ENCODE measurements around the gene FAM193B. TPM values are rescaled to one million over a fixed set of nuclear protein-coding genes. Genes with fewer than 3 reads are reported as not detected.

FAM193B gene
- total and polyA plus RNA-seq, 9 donors: 36.8 to 65.0 (median 50.0) TPM

DNA sequence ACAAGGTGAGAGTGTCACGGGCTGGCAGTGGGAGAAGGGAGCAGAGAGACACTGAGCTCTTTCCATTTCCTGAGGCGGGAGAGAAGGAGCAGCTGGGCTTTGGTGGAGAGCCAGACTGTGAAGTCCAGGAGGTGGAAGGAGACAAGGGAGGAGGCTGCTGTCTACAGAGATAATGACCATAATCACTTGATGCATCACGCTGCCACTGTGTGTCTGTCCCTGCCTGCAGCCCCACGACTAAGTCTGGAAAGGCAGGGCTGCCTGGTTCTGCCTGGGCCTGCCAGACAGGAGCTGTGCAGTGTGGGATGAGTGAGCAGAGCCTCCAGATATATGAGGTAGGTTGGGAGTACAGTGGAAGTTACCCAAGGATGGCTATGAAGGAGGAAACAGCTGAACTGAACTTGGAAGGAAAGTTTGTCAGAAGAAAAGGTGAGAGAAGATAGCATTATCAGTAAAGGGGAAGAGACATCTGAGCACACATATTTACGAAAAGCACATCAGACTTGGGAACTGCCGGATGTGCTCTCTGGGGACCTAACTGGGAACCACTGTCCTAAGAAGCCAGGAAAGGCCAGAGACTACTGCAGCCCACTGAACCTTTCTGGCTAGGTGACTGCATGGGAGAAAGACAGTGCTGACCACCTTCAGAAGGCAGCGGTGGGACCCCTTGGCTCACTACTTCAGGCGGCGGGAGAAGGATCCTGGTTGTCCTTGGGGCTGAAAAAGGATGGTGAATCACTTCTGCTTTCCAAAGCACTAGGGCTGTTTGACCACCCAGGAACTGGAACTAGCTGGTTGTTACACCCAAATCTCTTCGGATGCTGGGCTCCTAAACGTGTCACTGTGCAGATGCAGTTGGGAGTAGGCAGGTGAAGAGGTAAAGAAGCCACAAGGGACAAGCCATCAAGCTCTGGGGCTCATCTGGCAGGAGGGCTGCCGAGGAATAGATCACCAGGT is 24.8 kb downstream of the FAM193B start:
- no peak overlapping the region for H3K27ac ChIP-seq (ENCODE audit: low read length)
- no peak overlapping the region for H3K4me3 ChIP-seq (ENCODE audit: low read length)
- peaks cover 5% of the 10 kb centered on the region for H3K4me1 ChIP-seq (ENCODE audit: control insufficient read depth, insufficient read depth, low read length)
- no peaks in the 10 kb centered on the region for H3K27me3 ChIP-seq (ENCODE audit: control insufficient read depth, insufficient read depth, low read length)
- 84% methylated on average over 9 of the region's 12 CpGs for WGBS (ENCODE audit: insufficient coverage)
- H3K36me3 ChIP-seq (ENCODE audit: control insufficient read depth, insufficient read depth, low read length): peaks cover 93% of the 10 kb centered on the region
- H3K9me3 ChIP-seq (replicated peaks; ENCODE audit: control insufficient read depth, low read depth, low read length): no peaks in the 10 kb centered on the region
- DNase-seq: no peak

GRCh38 chr5:177528631-177529030 is 25.7 kb downstream of the FAM193B start:
- H3K4me1 ChIP-seq (ENCODE audit: control insufficient read depth, insufficient read depth, low read length): peaks cover 5% of the 10 kb centered on the region
- peaks cover 96% of the 10 kb centered on the region for H3K36me3 ChIP-seq (ENCODE audit: control insufficient read depth, insufficient read depth, low read length)
- WGBS (ENCODE audit: insufficient coverage): 84% methylated on average over 7 of the region's 10 CpGs
- H3K27ac ChIP-seq (ENCODE audit: low read length): no peak overlapping the region
- no peaks in the 10 kb centered on the region for H3K27me3 ChIP-seq (ENCODE audit: control insufficient read depth, insufficient read depth, low read length)
- DNase-seq: no peak
- no peaks in the 10 kb centered on the region for H3K9me3 ChIP-seq (replicated peaks; ENCODE audit: control insufficient read depth, low read depth, low read length)
- H3K4me3 ChIP-seq (ENCODE audit: low read length): no peak overlapping the region

DNA sequence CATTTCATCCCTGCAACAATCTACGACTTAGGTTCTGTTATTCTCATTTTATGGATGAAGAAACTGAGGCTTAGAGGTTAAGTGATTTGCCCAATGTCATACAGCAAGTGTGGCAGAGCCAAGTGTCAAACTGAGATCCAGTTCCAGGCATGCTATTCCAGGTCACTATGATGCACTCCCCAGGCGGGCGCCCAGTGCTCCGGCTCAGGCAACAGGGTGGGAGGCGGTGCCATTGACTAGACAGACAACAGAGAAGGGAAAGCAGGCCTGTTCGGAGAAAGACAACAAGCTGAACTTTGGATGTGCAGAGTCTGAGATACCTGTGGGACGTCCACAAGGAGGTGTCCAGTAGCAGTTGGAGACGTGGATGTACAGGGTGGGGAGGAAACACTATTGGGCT is 26.8 kb downstream of the FAM193B start:
- WGBS (ENCODE audit: insufficient coverage): 91% methylated on average over 7 of the region's 8 CpGs
- H3K27ac ChIP-seq (ENCODE audit: low read length): no peak overlapping the region
- DNase-seq: no peak
- peaks cover 5% of the 10 kb centered on the region for H3K4me1 ChIP-seq (ENCODE audit: control insufficient read depth, insufficient read depth, low read length)
- peaks cover 94% of the 10 kb centered on the region for H3K36me3 ChIP-seq (ENCODE audit: control insufficient read depth, insufficient read depth, low read length)
- no peaks in the 10 kb centered on the region for H3K9me3 ChIP-seq (replicated peaks; ENCODE audit: control insufficient read depth, low read depth, low read length)
- no peaks in the 10 kb centered on the region for H3K27me3 ChIP-seq (ENCODE audit: control insufficient read depth, insufficient read depth, low read length)
- no peak overlapping the region for H3K4me3 ChIP-seq (ENCODE audit: low read length)

GRCh38 chr5:177526791-177527190 is 27.6 kb downstream of the FAM193B start:
- DNase-seq: no peak
- H3K27me3 ChIP-seq (ENCODE audit: control insufficient read depth, insufficient read depth, low read length): no peaks in the 10 kb centered on the region
- H3K36me3 ChIP-seq (ENCODE audit: control insufficient read depth, insufficient read depth, low read length): peaks cover 89% of the 10 kb centered on the region
- peaks cover 6% of the 10 kb centered on the region for H3K4me1 ChIP-seq (ENCODE audit: control insufficient read depth, insufficient read depth, low read length)
- no peaks in the 10 kb centered on the region for H3K9me3 ChIP-seq (replicated peaks; ENCODE audit: control insufficient read depth, low read depth, low read length)
- WGBS (ENCODE audit: insufficient coverage): 85% methylated on average over 6 of the region's 6 CpGs
- no peak overlapping the region for H3K4me3 ChIP-seq (ENCODE audit: low read length)
- H3K27ac ChIP-seq (ENCODE audit: low read length): peak overlapping the region; percentile 43

DNA sequence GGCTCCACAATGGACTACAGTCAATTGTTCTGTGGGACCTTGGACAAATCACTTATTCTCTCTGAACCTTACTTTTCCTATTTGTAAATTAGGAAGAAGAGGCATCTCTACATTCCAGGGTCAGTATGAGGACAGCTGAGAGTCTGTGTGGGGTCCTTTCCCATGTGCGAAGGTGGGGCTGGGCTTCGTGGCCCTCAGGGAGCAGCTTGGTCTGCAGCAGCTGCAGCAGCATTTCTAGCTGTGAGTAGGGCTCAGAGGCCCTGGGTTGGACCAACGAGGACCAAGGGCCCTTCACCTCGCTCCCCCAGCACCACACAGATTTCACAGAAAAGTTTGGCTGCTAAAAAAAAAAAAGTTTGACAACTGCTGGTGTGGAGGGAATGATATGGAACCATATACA is 28.2 kb downstream of the FAM193B start:
- Histone ChIP-seq H3K27ac (ENCODE audit: low read length) (peak overlapping the region; percentile 43), H3K9me3 (replicated peaks; ENCODE audit: control insufficient read depth, low read depth, low read length) (no peaks in the 10 kb centered on the region), H3K4me1 (ENCODE audit: control insufficient read depth, insufficient read depth, low read length) (peaks cover 12% of the 10 kb centered on the region), H3K36me3 (ENCODE audit: control insufficient read depth, insufficient read depth, low read length) (peaks cover 89% of the 10 kb centered on the region), H3K4me3 (ENCODE audit: low read length) (no peak overlapping the region), H3K27me3 (ENCODE audit: control insufficient read depth, insufficient read depth, low read length) (no peaks in the 10 kb centered on the region)
- no peak for DNase-seq
- no CpG with 5 or more reads among the region's 4 CpGs for WGBS (ENCODE audit: insufficient coverage)

- Histone ChIP-seq H3K4me3 (ENCODE audit: low read length) (no peak overlapping the region), H3K36me3 (ENCODE audit: control insufficient read depth, insufficient read depth, low read length) (peaks cover 89% of the 10 kb centered on the region), H3K27ac (ENCODE audit: low read length) (no peak overlapping the region), H3K9me3 (replicated peaks; ENCODE audit: control insufficient read depth, low read depth, low read length) (no peaks in the 10 kb centered on the region), H3K27me3 (ENCODE audit: control insufficient read depth, insufficient read depth, low read length) (no peaks in the 10 kb centered on the region), H3K4me1 (ENCODE audit: control insufficient read depth, insufficient read depth, low read length) (peaks cover 22% of the 10 kb centered on the region)
- 78% methylated on average over 8 of the region's 10 CpGs for WGBS (ENCODE audit: insufficient coverage)
- DNase-seq: no peak
Measured at GRCh38 chr5:177524941-177525655, 29.3 kb downstream of the FAM193B start.

DNA sequence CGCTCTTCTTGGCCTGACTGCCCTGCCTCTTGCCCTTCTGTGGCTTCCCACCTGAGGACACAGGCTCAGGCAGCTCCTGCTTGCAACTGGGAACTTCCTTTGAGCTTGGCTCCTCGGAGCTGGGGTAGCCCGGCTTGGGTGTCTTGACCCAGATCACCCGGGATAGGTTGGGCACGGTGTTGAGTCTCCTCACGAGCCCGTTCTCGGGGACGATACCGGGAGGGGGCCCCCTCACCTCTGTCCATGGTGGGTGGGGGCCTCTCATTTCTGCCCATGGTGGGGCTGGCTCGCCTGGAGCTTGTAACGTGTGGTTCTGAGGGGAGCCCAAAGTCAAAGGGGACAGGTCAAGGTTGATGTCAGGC is 29.8 kb downstream of the FAM193B start:
- no peak overlapping the region for H3K27ac ChIP-seq (ENCODE audit: low read length)
- H3K36me3 ChIP-seq (ENCODE audit: control insufficient read depth, insufficient read depth, low read length): peaks cover 88% of the 10 kb centered on the region
- no peaks in the 10 kb centered on the region for H3K27me3 ChIP-seq (ENCODE audit: control insufficient read depth, insufficient read depth, low read length)
- H3K9me3 ChIP-seq (replicated peaks; ENCODE audit: control insufficient read depth, low read depth, low read length): no peaks in the 10 kb centered on the region
- no peak overlapping the region for H3K4me3 ChIP-seq (ENCODE audit: low read length)
- no peak for DNase-seq
- 91% methylated on average over 12 of the region's 12 CpGs for WGBS (ENCODE audit: insufficient coverage)
- peaks cover 28% of the 10 kb centered on the region for H3K4me1 ChIP-seq (ENCODE audit: control insufficient read depth, insufficient read depth, low read length)

DNA sequence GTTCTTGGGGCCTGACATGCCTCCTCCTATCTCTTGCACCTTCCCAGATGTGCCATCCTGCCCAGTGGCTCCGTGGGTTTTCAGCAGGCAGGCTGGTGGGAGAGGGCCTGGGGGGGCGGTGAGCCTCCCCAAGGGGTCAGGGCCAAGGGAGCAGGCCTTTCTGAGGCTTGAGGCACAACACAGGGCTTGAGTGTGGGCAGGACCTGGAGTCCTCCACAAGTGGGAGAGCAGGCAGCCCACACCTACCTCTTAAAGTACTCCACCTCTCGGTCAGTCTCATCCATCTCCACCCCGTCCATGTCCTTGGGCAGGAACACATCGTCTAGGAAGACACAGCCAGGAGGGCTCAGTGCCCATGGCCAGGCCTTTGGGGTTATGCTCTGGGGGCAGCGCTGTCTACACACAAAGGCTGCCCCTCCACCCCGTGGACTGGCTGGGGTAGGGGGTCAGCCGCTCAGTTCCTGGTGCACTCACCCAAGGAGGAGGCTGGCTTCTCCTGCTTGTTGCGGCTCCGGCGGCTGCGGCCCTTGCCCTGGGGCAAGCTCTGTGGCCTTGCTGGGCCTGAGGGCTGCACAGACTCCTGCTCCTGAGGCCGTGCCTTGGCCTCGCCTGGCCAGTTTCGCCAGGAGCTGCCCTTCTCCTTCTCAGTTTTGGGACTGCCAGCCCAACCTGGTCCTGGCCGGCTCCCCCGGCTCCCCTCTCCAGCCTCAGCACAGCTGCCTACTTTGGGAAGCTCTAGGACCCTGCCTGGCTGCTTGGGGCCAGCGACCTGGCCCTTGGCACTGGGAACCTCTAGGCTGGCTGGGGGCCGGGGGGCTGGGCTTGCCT is 30.4 kb downstream of the FAM193B start:
- no peaks in the 10 kb centered on the region for H3K27me3 ChIP-seq (ENCODE audit: control insufficient read depth, insufficient read depth, low read length)
- no peaks in the 10 kb centered on the region for H3K9me3 ChIP-seq (replicated peaks; ENCODE audit: control insufficient read depth, low read depth, low read length)
- H3K27ac ChIP-seq (ENCODE audit: low read length): no peak overlapping the region
- peaks cover 33% of the 10 kb centered on the region for H3K4me1 ChIP-seq (ENCODE audit: control insufficient read depth, insufficient read depth, low read length)
- 95% methylated on average over 15 of the region's 19 CpGs for WGBS (ENCODE audit: insufficient coverage)
- DNase-seq: no peak
- H3K36me3 ChIP-seq (ENCODE audit: control insufficient read depth, insufficient read depth, low read length): peaks cover 88% of the 10 kb centered on the region
- no peak overlapping the region for H3K4me3 ChIP-seq (ENCODE audit: low read length)

DNA sequence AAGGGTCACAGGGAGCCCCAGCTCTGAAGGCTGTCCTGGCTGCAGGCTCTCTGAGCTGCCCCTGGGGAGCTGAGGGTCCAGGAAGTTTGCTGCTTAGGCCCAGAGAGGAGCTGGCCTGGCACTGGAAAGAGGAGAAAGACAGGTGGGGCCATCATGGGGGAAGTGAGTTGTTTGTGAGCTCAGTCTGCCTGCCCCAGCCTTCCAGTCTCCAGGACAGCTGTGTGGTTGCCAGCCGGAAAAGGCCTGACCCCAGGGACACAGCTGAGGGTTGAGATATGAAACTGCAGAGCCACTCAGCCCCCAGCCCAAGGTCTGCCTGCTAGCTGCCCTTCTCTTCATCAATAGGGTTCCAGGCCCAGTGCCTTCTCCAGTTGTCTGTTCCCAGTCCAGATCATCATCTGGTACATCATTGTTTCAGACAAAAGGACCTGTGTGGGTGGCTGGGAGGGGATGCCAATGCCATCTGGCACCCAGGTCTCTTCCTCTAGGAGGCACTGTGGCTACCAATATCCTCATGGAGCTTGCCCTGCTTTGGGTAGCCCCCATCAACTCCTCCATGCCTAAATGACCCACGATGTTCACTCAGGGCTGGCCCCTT is 33.3 kb downstream of the FAM193B start:
- Histone ChIP-seq H3K27me3 (ENCODE audit: control insufficient read depth, insufficient read depth, low read length) (no peaks in the 10 kb centered on the region), H3K4me1 (ENCODE audit: control insufficient read depth, insufficient read depth, low read length) (peaks cover 33% of the 10 kb centered on the region), H3K27ac (ENCODE audit: low read length) (peak overlapping the region; percentile 65), H3K4me3 (ENCODE audit: low read length) (no peak overlapping the region), H3K9me3 (replicated peaks; ENCODE audit: control insufficient read depth, low read depth, low read length) (no peaks in the 10 kb centered on the region), H3K36me3 (ENCODE audit: control insufficient read depth, insufficient read depth, low read length) (peaks cover 60% of the 10 kb centered on the region)
- DNase-seq: peak; percentile 61
- WGBS (ENCODE audit: insufficient coverage): 100% methylated on average over 1 of the region's 2 CpGs

All from muscle of leg (tissue), 11 donors.